Activated B cell treated with CpG ODN at 0.5 μM for 24 hours (primary cell): ENCODE measurements around the gene ARHGEF4. TPM values are rescaled to one million over a fixed set of nuclear protein-coding genes. Genes with fewer than 3 reads are reported as not detected.

ENCODE experiments used
- ATAC-seq: fragments of 200-7000 bp; cut with Tn5 transposase; one replicate; pipeline ENCODE4 v1.10.0; 2021; ENCODE audit warnings: low read depth, mild to moderate bottlenecking, moderate library complexity
- CTCF ChIA-PET: fragments of 350-600 bp; sonication (Branson Sonifier 250); formaldehyde crosslinking; loops from one replicate; lab custom pipeline; 2021; ENCODE audit warnings: antibody characterized with exemption; lab: Charles Lee
- POLR2A ChIA-PET: fragments of 350-600 bp; sonication (Branson Sonifier 250); formaldehyde crosslinking; loops from one replicate; lab custom pipeline; 2021; ENCODE audit warnings: antibody characterized with exemption; lab: Charles Lee
- DNase-seq: peaks from one replicate; pipeline ENCODE4 v3.0.0; 2022
- H3K27ac Mint-ChIP-seq: one replicate; pipeline ENCODE4 v1.8.0; 2020; ENCODE audit warnings: mixed read lengths
- H3K27me3 Mint-ChIP-seq: one replicate; pipeline ENCODE4 v1.8.0; 2021; ENCODE audit warnings: mixed read lengths
- H3K36me3 Mint-ChIP-seq: one replicate; pipeline ENCODE4 v1.8.0; 2021; ENCODE audit warnings: low read depth, mixed read lengths
- H3K4me1 Mint-ChIP-seq: one replicate; pipeline ENCODE4 v1.8.0; 2021; ENCODE audit warnings: mixed read lengths
- H3K4me3 Mint-ChIP-seq: one replicate; pipeline ENCODE4 v1.8.0; 2020; ENCODE audit warnings: mild to moderate bottlenecking, mixed read lengths
- H3K9me3 Mint-ChIP-seq: one replicate; pipeline ENCODE4 v1.8.0; 2020; ENCODE audit warnings: mixed read lengths
- CTCF ChIP-seq: fragments of 200-600 bp; IDR thresholded peaks from one replicate; pipeline ENCODE4 v1.8.0; 2022; ENCODE audit warnings: antibody characterized with exemption, mild to moderate bottlenecking
- intact Hi-C: fragments of 100-400 bp; cut with micrococcal nuclease; formaldehyde crosslinking; loops from one replicate; pipeline ENCODE4 v1.15.1; 2024
- total RNA-seq: library from RNA; stranded (reverse); gene quantifications from 2 replicates; pipeline ENCODE4 v1.2.3, GENCODE V29; 2022

Gene ARHGEF4
- total RNA-seq, 1 donor from 2014 or later = 0.29 TPM

GRCh38 chr2:130869441-130870160 is 32.9 kb downstream of the ARHGEF4 start:
- DNase-seq (no peak), ATAC-seq (no peak)
- no peak for TF ChIP-seq CTCF
- H3K4me1 Mint-ChIP-seq = peaks cover 10% of the 10 kb centered on the region
- no peaks in the 10 kb centered on the region for H3K9me3 Mint-ChIP-seq
- no peak overlapping the region for H3K27ac Mint-ChIP-seq
- ChIA-PET POLR2A (interaction anchor here (0.6 kb wide), 1 partner anchor 11 kb away, joined by 4 read pairs; no protein-coding TSS in a partner anchor), CTCF (interaction anchor here (0.8 to 2.6 kb wide), 3 partner anchors 33 to 72 kb away, joined by 3 to 8 read pairs (median 3); partner anchors contain the start of gene ARHGEF4)
- intact Hi-C loops = no loop called here
- no peak overlapping the region for H3K4me3 Mint-ChIP-seq
- H3K27me3 Mint-ChIP-seq = peaks cover 4% of the 10 kb centered on the region
- H3K36me3 Mint-ChIP-seq = no peaks in the 10 kb centered on the region

GRCh38 chr2:130870161-130870485 is 33.4 kb downstream of the ARHGEF4 start:
- Mint-ChIP-seq H3K4me3 (no peak overlapping the region), H3K4me1 (peaks cover 6% of the 10 kb centered on the region), H3K9me3 (no peaks in the 10 kb centered on the region), H3K27ac (no peak overlapping the region), H3K36me3 (no peaks in the 10 kb centered on the region), H3K27me3 (peaks cover 4% of the 10 kb centered on the region)
- CTCF ChIA-PET = interaction anchor here (2.6 to 7.7 kb wide), 2 partner anchors 72 to 73 kb away, joined by 8 to 132 read pairs; no protein-coding TSS in a partner anchor
- intact Hi-C loops = no loop called here
- ATAC-seq (no peak), DNase-seq (no peak)
- POLR2A ChIA-PET = no interaction called here
- no peak for TF ChIP-seq CTCF

DNA sequence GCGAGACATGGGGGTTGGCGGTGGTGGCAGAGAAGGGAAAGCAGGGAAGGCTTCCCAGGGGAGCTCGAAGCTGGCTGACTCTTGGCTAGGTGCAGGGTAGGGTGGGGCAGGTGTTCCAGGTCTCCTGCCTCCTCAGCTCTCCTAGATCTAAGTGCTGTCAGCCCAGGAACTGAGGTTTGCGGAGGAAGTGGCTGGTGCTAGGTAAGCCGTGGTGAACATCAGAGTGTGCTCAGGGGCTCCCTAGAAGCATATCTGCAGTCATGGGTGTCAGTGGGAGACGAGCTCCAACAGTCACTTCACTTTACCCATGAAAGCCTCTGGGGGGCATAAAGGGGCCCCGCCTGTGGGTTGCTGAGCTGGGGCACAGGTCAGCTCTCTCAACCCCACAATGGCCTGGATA is 34.1 kb downstream of the ARHGEF4 start:
- POLR2A ChIA-PET = no interaction called here
- H3K4me1 Mint-ChIP-seq = peaks cover 6% of the 10 kb centered on the region
- intact Hi-C loops = no loop called here
- no peak for ATAC-seq
- no peak for DNase-seq
- H3K36me3 Mint-ChIP-seq = no peaks in the 10 kb centered on the region
- peaks cover 4% of the 10 kb centered on the region for H3K27me3 Mint-ChIP-seq
- no peak overlapping the region for H3K4me3 Mint-ChIP-seq
- no peaks in the 10 kb centered on the region for H3K9me3 Mint-ChIP-seq
- no peak for TF ChIP-seq CTCF
- CTCF ChIA-PET = interaction anchor here (0.7 to 7.7 kb wide), 2 partner anchors 9 to 73 kb away, joined by 3 to 132 read pairs; no protein-coding TSS in a partner anchor
- no peak overlapping the region for H3K27ac Mint-ChIP-seq

DNA sequence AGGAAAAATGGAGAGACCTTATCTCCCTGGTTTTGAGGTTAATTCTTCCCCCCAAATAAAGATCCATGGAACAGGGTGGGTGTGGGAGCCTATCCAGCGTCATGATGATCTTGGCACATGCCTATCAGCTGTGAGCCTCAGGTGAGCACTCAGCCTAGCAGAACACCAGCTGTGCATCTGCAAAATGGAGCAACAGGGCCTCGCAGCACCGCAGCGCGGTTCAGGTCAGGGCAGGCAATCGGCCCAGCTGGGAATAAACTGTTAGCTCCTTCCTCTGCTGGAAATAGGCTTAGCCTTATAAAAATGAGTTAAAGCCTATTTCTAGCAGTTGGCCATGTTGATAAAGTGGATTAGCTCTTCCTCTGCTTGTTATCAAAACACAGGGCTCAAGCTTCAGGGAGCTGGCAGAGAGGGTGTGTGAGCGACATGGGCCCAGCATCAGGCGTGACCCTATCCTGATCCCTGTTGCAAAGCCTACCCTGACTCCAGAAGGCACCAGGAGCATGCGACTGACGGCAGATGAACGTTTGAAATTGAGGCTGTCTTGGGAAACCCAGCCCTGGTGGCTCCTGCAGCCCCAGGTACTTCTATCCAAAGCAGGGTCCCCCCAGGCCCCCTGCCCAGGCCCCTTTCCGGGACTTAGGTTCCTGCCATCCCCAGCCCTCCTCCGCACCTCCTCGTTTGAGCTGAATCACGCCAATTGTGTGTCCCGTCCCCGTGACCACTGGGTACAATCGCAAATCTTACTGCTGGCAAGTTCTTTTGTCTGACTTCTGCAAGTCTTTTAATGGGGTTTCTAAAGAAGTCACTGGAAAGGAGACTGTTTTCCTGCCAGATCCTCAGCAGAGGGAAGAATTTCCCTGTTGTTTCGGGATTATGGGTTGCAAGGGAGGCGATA is 35.4 kb downstream of the ARHGEF4 start:
- Mint-ChIP-seq H3K27ac (no peak overlapping the region), H3K4me3 (no peak overlapping the region), H3K36me3 (no peaks in the 10 kb centered on the region), H3K4me1 (peaks cover 6% of the 10 kb centered on the region), H3K9me3 (no peaks in the 10 kb centered on the region), H3K27me3 (peaks cover 4% of the 10 kb centered on the region)
- CTCF ChIA-PET = interaction anchor here (1.0 to 7.7 kb wide), 4 partner anchors 47 to 99 kb away, joined by 3 to 132 read pairs (median 4); no protein-coding TSS in a partner anchor
- POLR2A ChIA-PET = no interaction called here
- TF ChIP-seq CTCF = no peak
- no peak for DNase-seq
- intact Hi-C loops = no loop called here
- ATAC-seq = no peak
